ENCODE data around the gene OCEL1. TPM values are rescaled to one million over a fixed set of nuclear protein-coding genes. Genes with fewer than 3 reads are reported as not detected.

The OCEL1 gene
- polyA plus RNA-seq, 2 donors: 7.9 to 12.7 TPM

- H3K36me3 ChIP-seq (ENCODE audit: control insufficient read depth in 2 of 2, insufficient read depth in 2 of 2, low read length in 1 of 2): peaks cover 0 to 60% of the 10 kb centered on the region in 2 donors
- WGBS, 2 donors: 74 to 82% methylated on average over 27 to 28 of the region's 28 CpGs
Observed at GRCh38 chr19:17209126-17210036, 16.6 kb upstream of the OCEL1 start.

GRCh38 chr19:17210296-17210695, 15.7 kb upstream of the OCEL1 start:
- no peaks in the 10 kb centered on the region for H3K27me3 ChIP-seq (ENCODE audit: control insufficient read depth in 1 of 2, insufficient read depth in 2 of 2, low read length in 2 of 2)
- WGBS, 2 donors: 91 to 95% methylated on average over 14 of the region's 14 CpGs
- H3K9me3 ChIP-seq (ENCODE audit: control insufficient read depth in 2 of 2, insufficient read depth in 1 of 2, low read depth in 1 of 2, low read length in 1 of 2): no peaks in the 10 kb centered on the region
- no peak overlapping the region for H3K27ac ChIP-seq (ENCODE audit: low read depth in 2 of 2, low read length in 1 of 2)
- no peak overlapping the region for H3K4me3 ChIP-seq (ENCODE audit: low read depth in 1 of 2, low read length in 2 of 2)
- H3K36me3 ChIP-seq (ENCODE audit: control insufficient read depth in 2 of 2, insufficient read depth in 2 of 2, low read length in 1 of 2): peaks cover 0 to 60% of the 10 kb centered on the region in 2 donors
- peaks cover 0 to 14% of the 10 kb centered on the region in 2 donors for H3K4me1 ChIP-seq (ENCODE audit: control insufficient read depth in 2 of 2, insufficient read depth in 2 of 2, low read length in 1 of 2)

More at GRCh38 chr19:17209126-17210036, 16.6 kb upstream of the OCEL1 start:
- Histone ChIP-seq H3K27me3 (ENCODE audit: control insufficient read depth in 1 of 2, insufficient read depth in 2 of 2, low read length in 2 of 2) (no peaks in the 10 kb centered on the region), H3K9me3 (ENCODE audit: control insufficient read depth in 2 of 2, insufficient read depth in 1 of 2, low read depth in 1 of 2, low read length in 1 of 2) (no peaks in the 10 kb centered on the region), H3K4me1 (ENCODE audit: control insufficient read depth in 2 of 2, insufficient read depth in 2 of 2, low read length in 1 of 2) (peaks cover 0 to 10% of the 10 kb centered on the region in 2 donors), H3K4me3 (ENCODE audit: low read depth in 1 of 2, low read length in 2 of 2) (no peak overlapping the region), H3K27ac (ENCODE audit: low read depth in 2 of 2, low read length in 1 of 2) (no peak overlapping the region)

- no peak overlapping the region for H3K27ac ChIP-seq (ENCODE audit: low read depth in 2 of 2, low read length in 1 of 2)
- H3K36me3 ChIP-seq (ENCODE audit: control insufficient read depth in 2 of 2, insufficient read depth in 2 of 2, low read length in 1 of 2): peaks cover 0 to 47% of the 10 kb centered on the region in 2 donors
- WGBS, 2 donors: 93 to 94% methylated on average over 43 to 58 of the region's 58 CpGs
- H3K4me1 ChIP-seq (ENCODE audit: control insufficient read depth in 2 of 2, insufficient read depth in 2 of 2, low read length in 1 of 2): peaks cover 0 to 20% of the 10 kb centered on the region in 2 donors
- H3K27me3 ChIP-seq (ENCODE audit: control insufficient read depth in 1 of 2, insufficient read depth in 2 of 2, low read length in 2 of 2): no peaks in the 10 kb centered on the region
- no peak overlapping the region for H3K4me3 ChIP-seq (ENCODE audit: low read depth in 1 of 2, low read length in 2 of 2)
- H3K9me3 ChIP-seq (ENCODE audit: control insufficient read depth in 2 of 2, insufficient read depth in 1 of 2, low read depth in 1 of 2, low read length in 1 of 2): no peaks in the 10 kb centered on the region
Observed at GRCh38 chr19:17211547-17212446, 14.2 kb upstream of the OCEL1 start.

- H3K9me3 ChIP-seq (ENCODE audit: control insufficient read depth in 2 of 2, insufficient read depth in 1 of 2, low read depth in 1 of 2, low read length in 1 of 2): no peaks in the 10 kb centered on the region
- H3K27me3 ChIP-seq (ENCODE audit: control insufficient read depth in 1 of 2, insufficient read depth in 2 of 2, low read length in 2 of 2): no peaks in the 10 kb centered on the region
- WGBS, 2 donors: 87 to 91% methylated on average over 5 of the region's 5 CpGs
- peaks cover 4 to 52% of the 10 kb centered on the region in 2 donors for H3K36me3 ChIP-seq (ENCODE audit: control insufficient read depth in 2 of 2, insufficient read depth in 2 of 2, low read length in 1 of 2)
- H3K4me3 ChIP-seq (ENCODE audit: low read depth in 1 of 2, low read length in 2 of 2): no peak overlapping the region
- H3K27ac ChIP-seq (ENCODE audit: low read depth in 2 of 2, low read length in 1 of 2): no peak overlapping the region
- H3K4me1 ChIP-seq (ENCODE audit: control insufficient read depth in 2 of 2, insufficient read depth in 2 of 2, low read length in 1 of 2): peaks cover 0 to 20% of the 10 kb centered on the region in 2 donors
Observed at GRCh38 chr19:17213334-17213733, 12.7 kb upstream of the OCEL1 start.

GRCh38 chr19:17214508-17215126, 11.4 kb upstream of the OCEL1 start:
- Histone ChIP-seq H3K9me3 (ENCODE audit: control insufficient read depth in 2 of 2, insufficient read depth in 1 of 2, low read depth in 1 of 2, low read length in 1 of 2) (no peaks in the 10 kb centered on the region), H3K27ac (ENCODE audit: low read depth in 2 of 2, low read length in 1 of 2) (peak overlapping the region; percentile 75 to 99), H3K36me3 (ENCODE audit: control insufficient read depth in 2 of 2, insufficient read depth in 2 of 2, low read length in 1 of 2) (peaks cover 4 to 47% of the 10 kb centered on the region in 2 donors), H3K4me3 (ENCODE audit: low read depth in 1 of 2, low read length in 2 of 2) (peak overlapping the region; percentile 69 to 73), H3K4me1 (ENCODE audit: control insufficient read depth in 2 of 2, insufficient read depth in 2 of 2, low read length in 1 of 2) (peaks cover 0 to 15% of the 10 kb centered on the region in 2 donors), H3K27me3 (ENCODE audit: control insufficient read depth in 1 of 2, insufficient read depth in 2 of 2, low read length in 2 of 2) (no peaks in the 10 kb centered on the region)
- WGBS, 2 donors: 26 to 27% methylated on average over 16 of the region's 16 CpGs

- H3K4me1 ChIP-seq (ENCODE audit: control insufficient read depth in 2 of 2, insufficient read depth in 2 of 2, low read length in 1 of 2): peaks cover 0 to 13% of the 10 kb centered on the region in 2 donors
- peaks cover 4 to 40% of the 10 kb centered on the region in 2 donors for H3K36me3 ChIP-seq (ENCODE audit: control insufficient read depth in 2 of 2, insufficient read depth in 2 of 2, low read length in 1 of 2)
- 3 to 5% methylated on average over 50 to 56 of the region's 56 CpGs for WGBS, 2 donors
- peak within 1 kb of the TSS; percentile 69 to 73 for H3K4me3 ChIP-seq (ENCODE audit: low read depth in 1 of 2, low read length in 2 of 2)
- no peaks in the 10 kb centered on the region for H3K27me3 ChIP-seq (ENCODE audit: control insufficient read depth in 1 of 2, insufficient read depth in 2 of 2, low read length in 2 of 2)
- H3K27ac ChIP-seq (ENCODE audit: low read depth in 2 of 2, low read length in 1 of 2): peak within 1 kb of the TSS; percentile 75 to 99
- no peaks in the 10 kb centered on the region for H3K9me3 ChIP-seq (ENCODE audit: control insufficient read depth in 2 of 2, insufficient read depth in 1 of 2, low read depth in 1 of 2, low read length in 1 of 2)
Observed at GRCh38 chr19:17215127-17215971, 10.7 kb upstream of the OCEL1 start, which contains the start of gene USE1. TSS of gene USE1 (plus strand) at chr19:17215357. CDS start at chr19:17215406, 49 bp downstream.

- peaks cover 4 to 36% of the 10 kb centered on the region in 2 donors for H3K36me3 ChIP-seq (ENCODE audit: control insufficient read depth in 2 of 2, insufficient read depth in 2 of 2, low read length in 1 of 2)
- no peaks in the 10 kb centered on the region for H3K9me3 ChIP-seq (ENCODE audit: control insufficient read depth in 2 of 2, insufficient read depth in 1 of 2, low read depth in 1 of 2, low read length in 1 of 2)
- peaks cover 0 to 14% of the 10 kb centered on the region in 2 donors for H3K4me1 ChIP-seq (ENCODE audit: control insufficient read depth in 2 of 2, insufficient read depth in 2 of 2, low read length in 1 of 2)
- H3K4me3 ChIP-seq (ENCODE audit: low read depth in 1 of 2, low read length in 2 of 2): peak overlapping the region in 1 of 2 donors; percentile 69
- no peaks in the 10 kb centered on the region for H3K27me3 ChIP-seq (ENCODE audit: control insufficient read depth in 1 of 2, insufficient read depth in 2 of 2, low read length in 2 of 2)
- peak overlapping the region; percentile 75 to 99 for H3K27ac ChIP-seq (ENCODE audit: low read depth in 2 of 2, low read length in 1 of 2)
- WGBS, 2 donors: 79 to 81% methylated on average over 13 of the region's 13 CpGs
Observed at GRCh38 chr19:17216058-17216670, 9.9 kb upstream of the OCEL1 start.

- Histone ChIP-seq H3K27ac (ENCODE audit: low read depth in 2 of 2, low read length in 1 of 2) (no peak overlapping the region), H3K36me3 (ENCODE audit: control insufficient read depth in 2 of 2, insufficient read depth in 2 of 2, low read length in 1 of 2) (peaks cover 4 to 14% of the 10 kb centered on the region in 2 donors), H3K27me3 (ENCODE audit: control insufficient read depth in 1 of 2, insufficient read depth in 2 of 2, low read length in 2 of 2) (no peaks in the 10 kb centered on the region), H3K9me3 (ENCODE audit: control insufficient read depth in 2 of 2, insufficient read depth in 1 of 2, low read depth in 1 of 2, low read length in 1 of 2) (no peaks in the 10 kb centered on the region), H3K4me1 (ENCODE audit: control insufficient read depth in 2 of 2, insufficient read depth in 2 of 2, low read length in 1 of 2) (peaks cover 0 to 14% of the 10 kb centered on the region in 2 donors), H3K4me3 (ENCODE audit: low read depth in 1 of 2, low read length in 2 of 2) (no peak overlapping the region)
- WGBS, 2 donors: 98 to 99% methylated on average over 8 of the region's 8 CpGs
Observed at GRCh38 chr19:17219286-17219685, 6.7 kb upstream of the OCEL1 start.

Data from esophagus (tissue), 2 donors.